GM18511 (cell line): ENCODE results near the gene FYB1.
"Not testable (repeated sequence)": the region's sequence is repeated elsewhere in the genome, so short reads cannot be mapped to it uniquely, and the experiment has no call there.

Source experiments
- ATAC-seq: cut with Tn5 transposase; IDR thresholded peaks from one replicate; pipeline ENCODE4 v1.9.1; 2021; ENCODE audit warnings: mild to moderate bottlenecking, moderate library complexity; ENCODE audit not compliant: unreplicated experiment

Gene FYB1

GRCh38 chr5:39189292-39189955 is 29.9 kb downstream of the FYB1 start:
- no peak for ATAC-seq

DNA sequence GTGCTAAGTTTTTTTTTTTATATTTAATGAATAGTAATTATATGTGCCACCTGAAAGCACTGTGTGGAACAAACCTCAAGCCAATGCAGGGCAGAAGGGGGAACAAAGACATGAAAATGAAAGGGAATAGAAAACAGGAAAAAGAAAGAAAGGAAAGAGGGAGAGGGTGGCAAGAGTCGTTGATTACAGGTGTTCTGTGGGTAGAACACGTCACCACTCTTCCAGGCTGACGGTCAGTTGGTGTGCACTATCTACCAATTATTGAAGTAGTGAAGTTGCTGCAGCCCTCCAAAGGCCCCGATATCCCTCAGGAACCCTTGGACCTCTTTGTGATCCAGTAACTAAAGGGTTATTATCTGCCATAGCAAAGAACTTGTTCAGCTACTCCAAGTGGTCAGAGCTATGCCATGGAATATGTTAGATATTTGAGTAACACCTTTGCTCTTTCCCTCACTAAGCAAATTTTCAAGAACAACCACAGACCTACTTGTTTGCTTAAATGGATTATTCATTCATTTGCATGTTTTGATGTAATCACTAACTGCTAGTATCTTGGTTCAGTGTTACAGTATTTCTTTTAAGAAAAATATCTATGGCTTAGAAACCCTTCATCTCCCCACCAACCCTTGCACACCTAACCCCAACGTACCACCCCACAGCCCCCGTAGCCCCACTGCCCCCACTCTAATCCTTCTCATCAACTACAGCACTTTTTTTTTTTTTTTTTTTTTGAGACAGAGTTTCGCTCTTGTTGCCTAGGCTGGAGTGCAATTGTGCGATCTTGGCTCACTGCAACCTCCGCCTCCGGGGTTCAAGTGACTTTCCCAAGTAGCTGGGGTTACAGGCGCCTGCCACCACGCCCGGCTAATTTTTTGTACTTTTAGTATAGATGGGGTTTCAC is 31.3 kb downstream of the FYB1 start:
- no peak for ATAC-seq

- no peak for ATAC-seq
Observed at GRCh38 chr5:39186722-39187539, 32.4 kb downstream of the FYB1 start.

GRCh38 chr5:39186289-39186688 is 33.1 kb downstream of the FYB1 start:
- ATAC-seq = no peak

GRCh38 chr5:39185761-39186160 is 33.6 kb downstream of the FYB1 start:
- no peak for ATAC-seq

- ATAC-seq = not testable (repeated sequence)
Observed at GRCh38 chr5:39179561-39179960, 39.8 kb downstream of the FYB1 start.

DNA sequence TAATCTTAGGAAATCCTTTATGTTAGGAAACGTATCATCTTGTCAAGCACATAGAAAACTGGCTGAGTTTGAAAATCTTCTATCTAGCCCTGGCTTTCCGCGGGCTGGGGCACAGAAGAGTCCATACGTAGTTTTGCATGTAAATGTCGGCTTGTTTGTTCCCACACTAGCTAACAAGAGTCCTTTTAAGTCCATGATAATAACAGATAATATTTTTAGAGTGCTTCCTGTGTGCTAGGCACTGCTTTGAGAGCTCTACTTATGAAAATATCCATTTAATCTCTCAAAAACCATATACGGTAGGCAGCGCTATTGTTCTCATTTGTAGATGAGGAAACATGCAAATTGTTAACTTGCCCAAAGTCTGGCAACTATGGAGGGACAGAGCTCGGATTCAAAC is 40.5 kb downstream of the FYB1 start:
- no peak for ATAC-seq

DNA sequence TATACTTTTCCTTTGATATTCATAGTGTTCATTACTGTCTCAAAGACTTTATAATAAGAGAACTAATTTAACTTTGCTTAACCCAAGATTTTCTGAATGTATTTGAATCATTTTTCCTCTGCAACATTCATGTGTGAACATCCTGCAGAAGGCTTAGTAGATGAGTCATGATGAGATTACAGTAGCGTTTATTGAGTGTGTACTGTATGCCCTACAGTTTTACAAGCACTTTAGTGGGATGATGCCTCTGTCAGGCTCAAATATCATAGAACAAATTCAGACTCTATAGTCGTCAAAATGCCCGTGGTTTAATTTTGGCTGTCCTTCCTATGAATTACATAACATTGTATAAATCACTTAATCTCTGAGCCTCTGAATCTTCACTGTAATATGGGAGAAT is 41.2 kb downstream of the FYB1 start:
- ATAC-seq = no peak

DNA sequence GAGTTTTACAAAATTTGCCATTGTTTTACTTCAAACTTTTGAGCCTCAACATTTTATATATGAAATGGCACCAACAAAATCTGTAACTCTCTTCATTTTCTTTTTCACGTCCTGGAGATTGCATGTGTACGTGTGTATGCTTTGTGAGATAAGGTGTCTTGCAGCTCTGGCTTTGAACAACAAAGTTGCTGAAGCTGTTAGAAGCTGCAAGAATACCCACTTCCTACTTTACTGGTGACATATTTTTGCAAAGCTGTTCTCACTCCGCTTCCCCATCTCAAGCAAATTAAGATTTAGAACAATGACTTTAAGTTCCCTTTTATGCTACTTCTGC is 41.8 kb downstream of the FYB1 start:
- peak; percentile 79 for ATAC-seq

- ATAC-seq = peak; percentile 40
Observed at GRCh38 chr5:39176759-39177630, 42.4 kb downstream of the FYB1 start.

DNA sequence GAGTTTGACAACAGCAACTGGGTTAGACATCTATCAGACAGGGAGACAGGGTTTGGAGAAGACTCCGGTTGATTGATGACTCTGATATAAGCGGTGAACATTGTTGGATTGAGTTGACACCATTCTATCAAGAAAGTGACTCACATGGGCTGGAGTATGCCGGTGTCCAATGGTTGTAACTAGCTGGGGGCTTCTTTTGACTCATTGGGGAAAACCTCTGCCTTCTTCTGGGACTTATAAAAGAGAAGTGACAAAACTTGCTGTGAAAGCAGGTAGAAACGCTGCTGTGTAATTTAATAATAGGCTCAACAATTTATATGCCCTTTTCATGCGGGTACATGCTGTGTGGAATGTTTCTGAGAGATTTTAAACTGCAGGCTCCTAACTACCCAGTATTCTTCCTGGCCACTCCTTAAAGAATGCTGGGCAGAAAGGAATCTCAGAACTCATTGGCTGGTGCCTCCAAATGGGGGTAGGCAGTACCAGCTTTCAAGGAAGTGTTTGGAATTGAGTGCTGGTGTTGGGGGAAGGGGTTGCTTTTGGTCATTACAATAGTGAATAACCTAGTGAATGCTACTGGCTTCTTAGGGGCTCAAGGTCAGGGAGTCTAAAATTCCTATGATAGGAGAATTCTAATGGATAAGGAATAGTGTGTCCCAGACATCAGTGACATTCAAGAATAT is 43.9 kb downstream of the FYB1 start:
- ATAC-seq = no peak

GRCh38 chr5:39173069-39173468 is 46.3 kb downstream of the FYB1 start:
- ATAC-seq = no peak

- no peak for ATAC-seq
Observed at GRCh38 chr5:39172593-39172992, 46.8 kb downstream of the FYB1 start.

DNA sequence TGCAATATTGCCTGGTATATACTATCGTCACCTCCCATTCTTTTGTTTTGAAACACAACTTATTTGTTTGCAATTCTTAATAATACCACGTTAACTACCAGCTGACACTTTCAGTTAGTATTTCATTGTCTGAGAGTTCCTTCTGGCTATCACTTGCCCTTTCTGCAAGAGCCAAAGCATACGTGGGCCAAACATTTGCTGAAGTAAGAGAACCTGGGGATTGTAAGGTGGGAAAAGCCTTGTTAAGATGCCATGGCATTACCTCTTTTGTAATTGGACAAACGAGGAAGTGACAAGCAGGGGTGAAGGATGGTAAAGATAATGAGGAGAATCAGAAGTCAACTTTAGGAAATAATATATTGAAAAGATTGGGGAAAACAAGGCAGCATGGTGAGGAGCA is 47.7 kb downstream of the FYB1 start:
- ATAC-seq = no peak

DNA sequence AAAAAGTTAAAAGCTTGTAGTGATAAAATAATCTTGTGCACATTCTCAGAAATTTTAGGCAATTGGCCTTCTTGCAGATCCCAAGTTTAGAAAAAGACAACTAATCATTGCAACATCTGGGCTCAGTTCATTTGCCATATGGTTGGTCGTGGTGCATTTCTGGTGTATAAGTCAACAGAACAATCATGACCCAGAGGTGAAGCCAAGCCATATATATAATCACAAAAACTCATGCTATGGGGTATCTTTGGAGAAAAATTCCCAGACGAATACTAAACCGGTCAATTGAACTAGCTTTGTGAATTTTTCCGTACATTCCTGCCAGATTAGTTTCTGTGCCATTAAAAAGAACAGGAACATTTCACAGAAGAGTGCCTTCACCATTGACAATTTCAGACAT is 50.3 kb downstream of the FYB1 start:
- ATAC-seq = no peak

DNA sequence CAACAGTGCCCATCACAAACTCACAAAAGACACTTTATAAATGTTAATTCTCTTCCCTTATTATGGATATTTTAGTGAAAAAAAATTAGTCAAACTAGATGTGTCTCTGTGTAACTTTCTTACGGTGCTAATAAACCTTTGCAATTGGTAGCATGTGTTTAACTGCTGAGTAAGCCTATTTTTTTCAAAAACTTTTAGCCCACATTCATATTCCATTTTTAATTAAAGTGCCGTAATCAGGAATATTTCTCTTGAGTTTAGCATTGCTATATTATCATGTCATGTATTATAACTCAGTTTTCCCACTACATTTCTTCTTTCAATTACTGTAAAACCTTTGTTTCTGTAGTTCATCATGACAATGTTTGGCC is 51.4 kb downstream of the FYB1 start:
- no peak for ATAC-seq

DNA sequence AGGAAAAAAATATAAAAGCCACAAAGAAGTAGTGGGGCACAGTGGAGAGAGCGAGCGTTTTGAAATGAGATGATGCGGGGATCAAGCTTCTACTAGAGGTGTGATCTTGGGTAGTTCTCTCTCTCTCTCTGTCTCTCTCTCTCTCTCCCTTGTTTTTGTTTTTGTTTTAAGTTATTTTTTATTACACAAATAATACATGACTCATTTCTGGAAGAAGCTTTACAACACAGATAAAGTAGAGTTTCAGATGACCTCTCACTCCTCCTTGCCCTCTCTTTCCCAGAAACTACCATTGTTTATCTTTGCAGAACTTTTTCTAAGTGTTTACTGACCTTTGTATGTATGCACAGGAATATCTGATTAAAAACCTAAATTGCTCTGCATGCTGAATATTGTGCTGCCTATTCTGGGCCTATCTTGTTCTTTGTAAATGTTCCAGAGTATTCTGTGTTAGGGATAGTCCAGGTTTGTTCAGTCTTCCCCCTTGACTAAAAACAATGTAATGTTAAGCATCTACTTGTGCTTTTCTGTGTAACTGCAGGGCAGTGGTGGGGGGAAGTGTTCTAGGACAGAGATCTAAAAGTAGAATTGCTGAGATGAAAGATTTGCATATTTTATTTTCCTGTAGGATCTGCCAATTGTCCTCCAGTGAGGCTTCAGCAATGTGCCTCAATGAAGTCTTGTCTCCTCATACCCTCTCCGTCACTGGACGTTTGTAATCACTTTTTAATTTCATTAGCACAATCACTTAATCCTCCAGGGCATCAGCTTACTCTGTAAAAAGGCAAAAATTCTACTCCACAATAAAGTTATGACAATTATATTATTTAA is 52.0 kb downstream of the FYB1 start:
- ATAC-seq = no peak

DNA sequence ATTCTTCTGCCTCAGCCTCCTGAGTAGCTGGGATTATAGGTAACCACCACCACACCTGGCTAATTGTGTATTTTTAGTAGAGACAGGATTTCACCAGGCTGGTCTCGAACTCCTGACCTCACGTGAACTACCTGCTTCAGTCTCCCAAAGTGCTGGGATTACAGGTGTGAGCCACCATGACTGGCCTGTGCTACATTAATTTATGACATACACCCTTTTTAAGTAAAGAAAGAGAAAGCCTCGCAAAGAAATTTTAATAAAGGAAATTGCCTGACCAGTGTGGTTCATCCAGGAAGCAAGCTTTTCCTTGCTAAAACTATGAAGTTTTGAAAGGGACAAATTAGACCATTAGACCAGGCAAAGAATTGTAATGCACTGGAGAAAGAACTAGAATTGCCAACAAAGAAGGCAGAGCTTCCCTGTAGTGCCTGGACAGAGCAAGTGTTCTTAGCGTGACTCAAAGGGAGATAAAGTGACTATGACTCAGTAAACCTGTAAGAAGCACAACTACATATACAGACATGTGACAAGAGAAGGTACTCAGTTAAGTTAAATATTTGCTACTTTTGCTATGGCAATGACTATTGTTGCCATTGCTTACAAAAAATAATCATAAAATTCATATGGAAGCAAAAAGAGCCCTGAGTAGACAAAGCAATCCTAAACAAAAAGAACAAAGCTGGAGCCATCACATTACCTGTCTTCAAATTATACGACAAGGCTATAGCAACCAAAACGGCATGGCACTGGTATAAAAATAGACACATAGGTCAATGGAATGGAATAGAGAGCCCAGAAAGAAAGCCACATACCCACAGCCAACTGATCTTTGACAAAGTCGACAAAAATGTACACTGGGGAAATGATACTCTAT is 54.6 kb downstream of the FYB1 start:
- ATAC-seq = no peak
